Measurements from ENCODE around the gene PHF12.

The PHF12 gene

DNA sequence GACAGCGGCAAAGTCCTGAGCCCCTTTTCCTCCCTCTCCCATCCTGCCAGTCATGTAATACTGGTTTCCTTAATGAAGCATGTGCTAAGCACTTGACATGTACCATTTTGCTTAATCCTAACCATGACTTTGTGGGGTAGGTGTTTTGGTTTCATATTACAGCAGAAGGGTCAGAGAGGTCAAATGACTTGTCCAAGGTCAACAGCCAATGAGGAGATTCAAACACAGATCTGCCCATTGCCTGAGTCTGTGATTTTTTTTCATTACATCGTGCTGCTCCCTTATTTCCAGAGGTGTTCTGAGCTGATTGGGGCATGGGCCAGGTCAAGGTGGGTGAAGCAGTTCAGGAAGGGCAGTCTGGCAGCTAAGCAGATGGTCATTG lies 17.6 kb upstream of the PHF12 start:
- no peaks in the 10 kb centered on the region for H3K9me3 ChIP-seq (ENCODE audit: low read length)
- H3K4me1 ChIP-seq (ENCODE audit: insufficient read depth, low read length), result peaks cover 32% of the 10 kb centered on the region
- no peak overlapping the region for H2AFZ ChIP-seq (ENCODE audit: low read depth, low read length)
- no peak overlapping the region for H3K4me3 ChIP-seq (ENCODE audit: low read length)
- no peaks in the 10 kb centered on the region for H3K36me3 ChIP-seq (ENCODE audit: insufficient read depth, low read length)
- H3K27me3 ChIP-seq (ENCODE audit: insufficient read depth, low read length), result no peaks in the 10 kb centered on the region

DNA sequence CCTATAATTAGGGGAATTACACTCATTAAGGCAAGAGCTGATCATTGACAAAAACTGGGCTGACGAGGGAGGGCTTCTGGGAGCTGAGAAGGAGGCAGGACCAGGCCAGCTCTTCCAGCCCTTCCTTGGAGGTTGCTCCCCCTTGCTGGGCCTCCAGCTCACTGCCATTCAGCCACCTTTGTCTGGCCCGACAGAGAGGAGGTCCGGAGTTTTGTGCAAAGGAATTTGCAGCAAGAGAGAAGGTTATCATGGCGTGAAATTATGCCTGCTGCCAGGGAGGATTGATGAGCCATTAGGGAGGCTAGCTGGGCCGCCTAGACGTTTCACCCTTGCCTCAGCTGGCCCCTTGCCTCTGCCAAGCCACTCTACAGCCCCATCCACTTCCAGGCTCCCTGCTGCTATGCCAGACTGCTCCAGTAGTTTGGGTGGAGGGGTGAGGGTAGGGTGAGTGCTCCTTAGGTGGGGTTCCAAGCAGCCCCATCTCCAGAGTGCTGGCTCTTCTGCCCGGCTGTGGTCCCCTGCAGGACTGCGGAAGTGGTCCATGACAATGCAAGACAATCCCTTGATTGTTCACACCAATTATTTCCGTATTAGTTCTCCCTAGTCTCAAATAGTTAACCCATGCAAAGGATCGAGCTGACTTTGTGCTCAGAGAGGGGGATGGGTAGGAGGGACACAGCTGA lies 17.1 kb upstream of the PHF12 start:
- H3K4me1 ChIP-seq (ENCODE audit: insufficient read depth, low read length), result peaks cover 26% of the 10 kb centered on the region
- no peaks in the 10 kb centered on the region for H3K36me3 ChIP-seq (ENCODE audit: insufficient read depth, low read length)
- H3K9me3 ChIP-seq (ENCODE audit: low read length), result no peaks in the 10 kb centered on the region
- no peak overlapping the region for H3K4me3 ChIP-seq (ENCODE audit: low read length)
- H2AFZ ChIP-seq (ENCODE audit: low read depth, low read length), result no peak overlapping the region
- H3K27me3 ChIP-seq (ENCODE audit: insufficient read depth, low read length), result no peaks in the 10 kb centered on the region

DNA sequence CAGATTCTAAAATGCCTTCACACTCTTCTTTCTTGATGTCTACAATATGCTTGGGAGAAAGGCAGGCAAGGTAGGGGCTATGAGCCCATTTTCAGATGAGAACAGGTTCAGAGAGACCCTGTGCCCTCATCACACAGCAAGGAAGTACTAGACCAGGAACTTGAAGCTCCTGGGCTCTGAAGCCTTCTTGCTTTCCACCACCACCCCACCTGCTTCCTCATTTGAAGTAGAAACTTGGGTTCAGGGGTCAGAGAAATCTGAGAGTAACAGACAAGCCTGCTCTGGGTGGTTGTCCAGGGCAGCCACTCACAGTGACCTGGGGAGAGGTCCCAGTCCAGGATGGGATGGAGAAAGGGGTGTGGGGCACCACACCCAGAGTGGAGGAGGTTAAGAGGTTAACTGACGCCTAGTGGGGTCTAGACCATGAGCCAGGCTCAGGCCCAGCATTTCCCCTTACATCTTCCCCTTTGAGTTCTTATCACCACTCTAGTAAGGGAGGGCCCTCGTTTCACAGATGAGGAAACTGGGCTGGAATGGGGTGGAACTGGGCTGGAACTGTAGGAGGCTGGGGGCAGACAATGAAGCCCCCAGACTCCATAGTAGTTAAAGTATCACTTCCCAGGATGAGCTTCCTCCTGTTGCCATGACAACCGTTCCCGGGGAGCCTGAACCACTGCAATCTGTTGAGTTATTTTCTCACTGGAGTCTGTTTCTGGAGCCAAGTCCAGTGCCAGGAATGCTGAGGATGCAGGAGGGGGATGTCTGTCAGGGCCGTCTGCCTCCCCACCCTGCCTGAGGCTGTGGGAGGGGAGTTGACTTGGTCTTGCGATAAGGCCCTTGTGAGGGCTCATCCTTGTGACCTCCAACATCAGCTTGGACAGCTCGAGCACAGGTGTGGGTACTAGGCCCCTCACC lies 16.2 kb upstream of the PHF12 start:
- no peak overlapping the region for H3K4me3 ChIP-seq (ENCODE audit: low read length)
- H2AFZ ChIP-seq (ENCODE audit: low read depth, low read length), result no peak overlapping the region
- no peaks in the 10 kb centered on the region for H3K27me3 ChIP-seq (ENCODE audit: insufficient read depth, low read length)
- no peaks in the 10 kb centered on the region for H3K36me3 ChIP-seq (ENCODE audit: insufficient read depth, low read length)
- H3K9me3 ChIP-seq (ENCODE audit: low read length), result no peaks in the 10 kb centered on the region
- peaks cover 24% of the 10 kb centered on the region for H3K4me1 ChIP-seq (ENCODE audit: insufficient read depth, low read length)

GRCh38 chr17:28963841-28964240 lies 12.5 kb upstream of the PHF12 start:
- Histone ChIP-seq H3K4me1 (ENCODE audit: insufficient read depth, low read length) (peaks cover 16% of the 10 kb centered on the region), H3K9me3 (ENCODE audit: low read length) (no peaks in the 10 kb centered on the region), H3K27me3 (ENCODE audit: insufficient read depth, low read length) (no peaks in the 10 kb centered on the region), H3K36me3 (ENCODE audit: insufficient read depth, low read length) (no peaks in the 10 kb centered on the region), H2AFZ (ENCODE audit: low read depth, low read length) (no peak overlapping the region), H3K4me3 (ENCODE audit: low read length) (no peak overlapping the region)

DNA sequence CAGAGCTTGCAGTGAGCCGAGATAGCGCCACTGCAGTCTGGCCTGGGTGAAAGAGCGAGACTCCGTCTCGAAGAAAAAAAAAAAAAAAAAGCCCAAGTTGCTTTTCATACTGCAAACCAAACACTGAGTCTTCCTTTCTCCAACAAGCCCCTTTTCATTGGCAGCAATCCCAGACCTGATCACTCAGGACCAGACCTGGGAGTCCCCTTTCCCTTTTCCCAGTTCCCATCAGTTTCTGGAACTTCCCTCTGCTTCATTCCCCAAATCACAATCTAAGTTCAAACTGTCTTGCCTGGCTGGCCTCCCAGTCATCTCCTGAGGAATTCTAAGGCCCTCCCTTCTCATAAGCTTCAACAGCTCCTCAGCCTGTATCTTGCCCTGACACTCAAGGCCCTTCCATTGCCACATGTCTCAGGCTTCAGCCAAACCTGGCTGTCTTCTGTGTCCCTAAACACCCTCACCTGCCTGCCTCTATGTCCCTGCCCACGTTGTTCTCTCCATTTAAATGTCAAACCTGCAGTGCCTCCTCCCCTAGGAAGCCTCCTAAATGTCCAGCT lies 11.8 kb upstream of the PHF12 start:
- H3K36me3 ChIP-seq (ENCODE audit: insufficient read depth, low read length), result no peaks in the 10 kb centered on the region
- no peaks in the 10 kb centered on the region for H3K27me3 ChIP-seq (ENCODE audit: insufficient read depth, low read length)
- H3K9me3 ChIP-seq (ENCODE audit: low read length), result no peaks in the 10 kb centered on the region
- H3K4me1 ChIP-seq (ENCODE audit: insufficient read depth, low read length), result peaks cover 9% of the 10 kb centered on the region
- H3K4me3 ChIP-seq (ENCODE audit: low read length), result no peak overlapping the region
- no peak overlapping the region for H2AFZ ChIP-seq (ENCODE audit: low read depth, low read length)

GRCh38 chr17:28961391-28961790 lies 10.1 kb upstream of the PHF12 start:
- H3K4me3 ChIP-seq (ENCODE audit: low read length), result no peak overlapping the region
- no peaks in the 10 kb centered on the region for H3K27me3 ChIP-seq (ENCODE audit: insufficient read depth, low read length)
- H3K36me3 ChIP-seq (ENCODE audit: insufficient read depth, low read length), result no peaks in the 10 kb centered on the region
- H3K4me1 ChIP-seq (ENCODE audit: insufficient read depth, low read length), result no peaks in the 10 kb centered on the region
- no peaks in the 10 kb centered on the region for H3K9me3 ChIP-seq (ENCODE audit: low read length)
- H2AFZ ChIP-seq (ENCODE audit: low read depth, low read length), result no peak overlapping the region

- Histone ChIP-seq H3K36me3 (ENCODE audit: insufficient read depth, low read length) (no peaks in the 10 kb centered on the region), H3K27me3 (ENCODE audit: insufficient read depth, low read length) (no peaks in the 10 kb centered on the region), H3K4me1 (ENCODE audit: insufficient read depth, low read length) (no peaks in the 10 kb centered on the region), H3K9me3 (ENCODE audit: low read length) (no peaks in the 10 kb centered on the region), H3K4me3 (ENCODE audit: low read length) (no peak overlapping the region), H2AFZ (ENCODE audit: low read depth, low read length) (no peak overlapping the region)
Observed at GRCh38 chr17:28960256-28961061, 9.1 kb upstream of the PHF12 start.

DNA sequence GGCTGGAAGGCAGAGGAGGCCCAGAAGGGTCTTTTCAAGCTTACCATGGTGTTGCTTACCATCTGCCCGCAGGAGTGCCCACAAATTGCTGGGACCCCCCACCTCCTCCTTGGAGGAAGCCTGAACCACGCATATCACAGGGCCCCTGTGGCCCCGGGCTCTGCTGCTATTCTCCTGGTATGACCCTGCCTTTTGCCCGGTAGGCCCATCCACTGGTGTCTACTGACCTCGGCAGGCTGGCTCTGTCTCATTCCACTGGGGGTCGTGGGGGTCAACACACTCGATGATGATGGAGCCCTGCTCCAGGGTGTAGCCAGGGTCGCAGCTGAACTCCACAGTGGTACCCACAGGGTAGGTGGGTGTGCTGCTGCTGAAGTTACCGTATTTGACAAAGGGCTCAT lies 8.2 kb upstream of the PHF12 start:
- no peak overlapping the region for H3K4me3 ChIP-seq (ENCODE audit: low read length)
- no peaks in the 10 kb centered on the region for H3K4me1 ChIP-seq (ENCODE audit: insufficient read depth, low read length)
- H3K9me3 ChIP-seq (ENCODE audit: low read length), result no peaks in the 10 kb centered on the region
- no peak overlapping the region for H2AFZ ChIP-seq (ENCODE audit: low read depth, low read length)
- no peaks in the 10 kb centered on the region for H3K27me3 ChIP-seq (ENCODE audit: insufficient read depth, low read length)
- H3K36me3 ChIP-seq (ENCODE audit: insufficient read depth, low read length), result no peaks in the 10 kb centered on the region

DNA sequence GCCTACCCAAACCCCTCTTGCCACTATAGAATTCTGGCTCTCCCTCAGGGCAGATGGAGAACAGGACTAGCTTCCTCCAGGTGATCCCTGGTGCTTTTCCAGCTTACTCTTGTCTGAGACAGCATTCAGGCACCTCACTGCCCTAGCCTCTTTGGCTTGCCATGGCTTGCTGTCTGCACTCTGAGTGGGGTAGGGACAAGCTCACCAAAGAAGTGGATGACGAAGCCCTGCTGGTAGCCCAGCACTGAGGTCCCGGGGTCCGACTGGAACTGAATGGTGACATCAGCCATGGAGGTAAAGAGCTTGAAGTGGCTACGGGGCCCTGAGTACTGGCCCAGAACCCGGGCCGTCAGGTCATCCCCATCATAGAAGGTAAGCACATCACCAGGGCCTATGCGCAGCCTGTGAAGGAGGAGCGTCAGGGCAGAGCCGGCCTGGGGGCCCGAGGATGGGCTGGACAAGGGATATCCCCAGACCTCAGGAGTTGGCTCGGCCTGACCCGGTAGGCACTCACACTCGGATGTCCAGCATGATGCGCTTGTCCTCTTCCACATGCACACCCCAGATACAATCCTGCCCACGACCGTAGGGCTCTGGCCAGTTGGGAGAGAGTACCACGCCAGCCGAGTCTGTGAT lies 7.6 kb upstream of the PHF12 start:
- no peak overlapping the region for H2AFZ ChIP-seq (ENCODE audit: low read depth, low read length)
- H3K4me1 ChIP-seq (ENCODE audit: insufficient read depth, low read length), result no peaks in the 10 kb centered on the region
- no peak overlapping the region for H3K4me3 ChIP-seq (ENCODE audit: low read length)
- H3K9me3 ChIP-seq (ENCODE audit: low read length), result no peaks in the 10 kb centered on the region
- no peaks in the 10 kb centered on the region for H3K27me3 ChIP-seq (ENCODE audit: insufficient read depth, low read length)
- H3K36me3 ChIP-seq (ENCODE audit: insufficient read depth, low read length), result no peaks in the 10 kb centered on the region

GRCh38 chr17:28957992-28958355 lies 6.7 kb upstream of the PHF12 start:
- H3K27me3 ChIP-seq (ENCODE audit: insufficient read depth, low read length), result no peaks in the 10 kb centered on the region
- no peak overlapping the region for H2AFZ ChIP-seq (ENCODE audit: low read depth, low read length)

DNA sequence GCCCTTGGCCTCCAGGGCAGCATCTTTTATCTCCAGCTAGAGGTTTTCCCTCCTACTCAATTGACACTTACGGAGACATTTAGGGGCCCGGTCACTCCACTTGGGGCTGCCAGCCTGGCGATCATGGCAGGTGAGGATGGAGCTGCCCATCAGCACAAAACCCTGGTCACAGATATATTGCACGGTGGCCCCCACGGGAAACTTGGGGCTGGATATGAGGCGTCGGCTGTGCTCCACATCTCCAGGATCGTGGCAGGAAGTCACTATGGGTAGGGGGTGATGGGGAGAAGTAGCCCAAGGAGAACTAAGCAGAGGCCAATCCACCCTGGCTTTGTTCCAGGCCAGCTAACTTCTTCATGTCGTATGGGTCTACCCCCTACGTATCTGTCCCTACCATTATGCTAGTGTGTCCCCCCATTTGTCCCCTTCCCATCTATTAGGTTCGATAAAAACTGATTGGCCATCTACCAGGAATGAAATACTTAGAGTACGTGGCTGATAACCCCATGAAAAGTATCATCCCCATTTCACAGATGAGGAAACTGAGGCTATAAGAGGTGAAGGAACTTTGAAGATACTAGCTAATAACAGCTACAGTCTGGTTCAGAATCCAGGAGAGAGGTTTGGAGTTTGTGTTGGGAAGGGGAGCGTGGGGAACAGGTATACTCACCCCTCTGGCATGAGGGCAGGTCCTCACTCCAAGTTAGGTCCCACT lies 6.1 kb upstream of the PHF12 start:
- H3K36me3 ChIP-seq (ENCODE audit: insufficient read depth, low read length), result no peaks in the 10 kb centered on the region
- peaks cover 10% of the 10 kb centered on the region for H3K4me1 ChIP-seq (ENCODE audit: insufficient read depth, low read length)
- no peak overlapping the region for H2AFZ ChIP-seq (ENCODE audit: low read depth, low read length)
- no peaks in the 10 kb centered on the region for H3K9me3 ChIP-seq (ENCODE audit: low read length)
- no peaks in the 10 kb centered on the region for H3K27me3 ChIP-seq (ENCODE audit: insufficient read depth, low read length)
- no peak overlapping the region for H3K4me3 ChIP-seq (ENCODE audit: low read length)

More at GRCh38 chr17:28957992-28958355, 6.7 kb upstream of the PHF12 start:
- Histone ChIP-seq H3K36me3 (ENCODE audit: insufficient read depth, low read length) (no peaks in the 10 kb centered on the region), H3K4me1 (ENCODE audit: insufficient read depth, low read length) (peaks cover 5% of the 10 kb centered on the region), H3K9me3 (ENCODE audit: low read length) (no peaks in the 10 kb centered on the region), H3K4me3 (ENCODE audit: low read length) (no peak overlapping the region)

- no peaks in the 10 kb centered on the region for H3K36me3 ChIP-seq (ENCODE audit: insufficient read depth, low read length)
- H3K9me3 ChIP-seq (ENCODE audit: low read length), result no peaks in the 10 kb centered on the region
- no peaks in the 10 kb centered on the region for H3K27me3 ChIP-seq (ENCODE audit: insufficient read depth, low read length)
- H3K4me3 ChIP-seq (ENCODE audit: low read length), result no peak overlapping the region
- peaks cover 10% of the 10 kb centered on the region for H3K4me1 ChIP-seq (ENCODE audit: insufficient read depth, low read length)
- no peak overlapping the region for H2AFZ ChIP-seq (ENCODE audit: low read depth, low read length)
Observed at GRCh38 chr17:28956861-28957260, 5.5 kb upstream of the PHF12 start.

All from neuron (in vitro differentiated cells).